Neural progenitor cell (in vitro differentiated cells): Measurements from ENCODE around the gene GPR31. TPM values are rescaled to one million over a fixed set of nuclear protein-coding genes. Genes with fewer than 3 reads are reported as not detected.

Experiments
- DNase-seq: peaks from one replicate; pipeline ENCODE4 v3.0.0-alpha.2; 2016; ENCODE audit warnings: low spot score
- H2AFZ ChIP-seq: fragments of 200-600 bp; sonication (generic); replicated peaks from 2 replicates; pipeline ENCODE4 v1.6.1; 2016; ENCODE audit warnings: antibody characterized with exemption
- H3F3A ChIP-seq: fragments of 200-600 bp; sonication (generic); 2 replicates; pipeline ENCODE4 v1.6.1; 2016; ENCODE audit warnings: antibody characterized with exemption, low read depth
- H3K27ac ChIP-seq: fragments of 200-600 bp; sonication (generic); 2 replicates; pipeline ENCODE4 v1.5.1; 2016; ENCODE audit warnings: mild to moderate bottlenecking
- H3K27me3 ChIP-seq: fragments of 200-600 bp; sonication (generic); 2 replicates; pipeline ENCODE4 v1.6.1; 2016; ENCODE audit warnings: mild to moderate bottlenecking, moderate library complexity
- H3K36me3 ChIP-seq: fragments of 200-600 bp; sonication (generic); 2 replicates; pipeline ENCODE4 v1.5.1; 2016
- H3K4me1 ChIP-seq: fragments of 200-600 bp; sonication (generic); 2 replicates; pipeline ENCODE4 v1.6.1; 2016; ENCODE audit warnings: mixed run types
- H3K4me2 ChIP-seq: fragments of 200-600 bp; sonication (generic); 2 replicates; pipeline ENCODE4 v1.6.1; 2016
- H3K4me3 ChIP-seq: fragments of 200-600 bp; sonication (generic); 2 replicates; pipeline ENCODE4 v1.5.1; 2016
- H3K79me2 ChIP-seq: fragments of 200-600 bp; sonication (generic); 2 replicates; pipeline ENCODE4 v1.6.1; 2016; ENCODE audit warnings: low read depth
- H3K9ac ChIP-seq: fragments of 200-600 bp; sonication (generic); 2 replicates; pipeline ENCODE4 v1.6.1; 2016
- H3K9me3 ChIP-seq: fragments of 200-600 bp; sonication (generic); 2 replicates; pipeline ENCODE4 v1.5.1; 2016; ENCODE audit warnings: low read depth
- H4K20me1 ChIP-seq: fragments of 200-600 bp; sonication (generic); 2 replicates; pipeline ENCODE4 v1.6.1; 2016; ENCODE audit warnings: low read depth
- H3K27ac Mint-ChIP-seq: 3 replicates; pipeline ENCODE4 v1.8.0; 2021; ENCODE audit warnings: mixed read lengths
- H3K27me3 Mint-ChIP-seq: 2 replicates; pipeline ENCODE4 v1.8.0; 2022; ENCODE audit warnings: low read depth, mild to moderate bottlenecking, inconsistent platforms, moderate library complexity, mixed read lengths; ENCODE audit not compliant: insufficient read depth
- H3K36me3 Mint-ChIP-seq: 3 replicates; pipeline ENCODE4 v1.8.0; 2021; ENCODE audit warnings: mixed read lengths
- H3K4me1 Mint-ChIP-seq: 3 replicates; pipeline ENCODE4 v1.8.0; 2021; ENCODE audit warnings: mixed read lengths
- H3K4me3 Mint-ChIP-seq: 3 replicates; pipeline ENCODE4 v1.8.0; 2021; ENCODE audit warnings: mild to moderate bottlenecking, moderate library complexity, mixed read lengths
- H3K9me3 Mint-ChIP-seq: 3 replicates; pipeline ENCODE4 v1.8.0; 2020; ENCODE audit warnings: mixed read lengths
- CTCF ChIP-seq: fragments of 200-600 bp; sonication (generic); IDR thresholded peaks from 2 replicates; pipeline ENCODE4 v1.5.1; 2017; ENCODE audit warnings: antibody characterized with exemption, mild to moderate bottlenecking
- EZH2 ChIP-seq: fragments of 200-600 bp; sonication (generic); IDR thresholded peaks from 2 replicates; pipeline ENCODE4 v1.6.1; 2017; ENCODE audit warnings: antibody characterized with exemption, mild to moderate bottlenecking, moderate library complexity
- EZH2phosphoT487 ChIP-seq: fragments of 200-600 bp; sonication (generic); IDR thresholded peaks from 2 replicates; pipeline ENCODE4 v1.6.1; 2017; ENCODE audit warnings: antibody characterized with exemption
- total RNA-seq: library from RNA; depleted of rRNA; stranded (reverse); fragments of >200 nt; gene quantifications from 2 replicates; pipeline ENCODE4 v1.2.3, GENCODE V29; 2015; ENCODE audit warnings: low replicate concordance

Gene GPR31
- total RNA-seq, 1 donor from 2014 or later: not detected

GRCh38 chr6:167109651-167110050, 48.1 kb downstream of the GPR31 start:
- H3F3A ChIP-seq: no peaks in the 10 kb centered on the region
- no peak overlapping the region for H3K4me3 ChIP-seq
- H3K27me3 ChIP-seq: no peaks in the 10 kb centered on the region
- no peak for DNase-seq
- no peak overlapping the region for H3K4me3 Mint-ChIP-seq
- no peak overlapping the region for H2AFZ ChIP-seq
- peaks cover 3% of the 10 kb centered on the region for H3K9me3 Mint-ChIP-seq
- H3K27ac Mint-ChIP-seq: no peak overlapping the region
- H3K4me2 ChIP-seq: no peak overlapping the region
- no peak overlapping the region for H3K9ac ChIP-seq
- no peak for TF ChIP-seq EZH2phosphoT487
- no peak for TF ChIP-seq EZH2
- TF ChIP-seq CTCF: no peak
- H3K27ac ChIP-seq: no peak overlapping the region
- H3K27me3 Mint-ChIP-seq: peaks cover 12% of the 10 kb centered on the region
- H3K4me1 Mint-ChIP-seq: peaks cover 17% of the 10 kb centered on the region
- no peaks in the 10 kb centered on the region for H3K36me3 Mint-ChIP-seq
- no peaks in the 10 kb centered on the region for H3K36me3 ChIP-seq
- no peaks in the 10 kb centered on the region for H4K20me1 ChIP-seq
- peaks cover 7% of the 10 kb centered on the region for H3K4me1 ChIP-seq
- H3K9me3 ChIP-seq: no peaks in the 10 kb centered on the region
- H3K79me2 ChIP-seq: no peaks in the 10 kb centered on the region

- Histone ChIP-seq H3K9ac (no peak overlapping the region), H3K27me3 (no peaks in the 10 kb centered on the region), H3K27ac (no peak overlapping the region), H3K79me2 (no peaks in the 10 kb centered on the region), H3F3A (no peaks in the 10 kb centered on the region), H3K4me1 (peaks cover 7% of the 10 kb centered on the region), H3K4me3 (no peak overlapping the region), H3K9me3 (no peaks in the 10 kb centered on the region), H2AFZ (no peak overlapping the region), H3K36me3 (no peaks in the 10 kb centered on the region), H3K4me2 (no peak overlapping the region), H4K20me1 (no peaks in the 10 kb centered on the region)
- Mint-ChIP-seq H3K27ac (no peak overlapping the region), H3K36me3 (no peaks in the 10 kb centered on the region), H3K4me1 (peaks cover 13% of the 10 kb centered on the region), H3K4me3 (no peak overlapping the region), H3K9me3 (peaks cover 3% of the 10 kb centered on the region), H3K27me3 (peaks cover 13% of the 10 kb centered on the region)
- DNase-seq: no peak
- TF ChIP-seq CTCF (no peak), EZH2phosphoT487 (no peak), EZH2 (no peak)
Observed at GRCh38 chr6:167108278-167108677, 49.5 kb downstream of the GPR31 start.

GRCh38 chr6:167107787-167108186, 50.0 kb downstream of the GPR31 start:
- no peak for DNase-seq

More at GRCh38 chr6:167107787-167108186, 50.0 kb downstream of the GPR31 start:
- H3K27ac ChIP-seq: no peak overlapping the region
- H3K4me3 ChIP-seq: no peak overlapping the region
- H3K4me2 ChIP-seq: no peak overlapping the region
- TF ChIP-seq CTCF (no peak), EZH2 (no peak), EZH2phosphoT487 (no peak)
- H3K9ac ChIP-seq: no peak overlapping the region
- H4K20me1 ChIP-seq: no peaks in the 10 kb centered on the region
- peaks cover 7% of the 10 kb centered on the region for H3K4me1 ChIP-seq
- no peak overlapping the region for H3K4me3 Mint-ChIP-seq
- no peaks in the 10 kb centered on the region for H3K9me3 ChIP-seq
- peaks cover 13% of the 10 kb centered on the region for H3K4me1 Mint-ChIP-seq
- H3K9me3 Mint-ChIP-seq: peaks cover 3% of the 10 kb centered on the region
- H3K36me3 Mint-ChIP-seq: no peaks in the 10 kb centered on the region
- H3K27me3 Mint-ChIP-seq: peaks cover 15% of the 10 kb centered on the region
- no peaks in the 10 kb centered on the region for H3K27me3 ChIP-seq
- H3K27ac Mint-ChIP-seq: no peak overlapping the region
- H2AFZ ChIP-seq: no peak overlapping the region
- H3F3A ChIP-seq: no peaks in the 10 kb centered on the region
- no peaks in the 10 kb centered on the region for H3K36me3 ChIP-seq
- H3K79me2 ChIP-seq: no peaks in the 10 kb centered on the region
